SK-N-SH (cell line): Measurements from ENCODE around the gene NPC1. TPM values are rescaled to one million over a fixed set of nuclear protein-coding genes. Genes with fewer than 3 reads are reported as not detected.

Experiments used
- CTCF ChIA-PET: fragments of 300-600, 350-600 bp; formaldehyde crosslinking; extraction: SDS; loops from one replicate; lab custom pipeline; 2021; lab: Yijun Ruan, JAX
- POLR2A ChIA-PET: fragments of 350-600 bp; sonication (Branson Sonifier 250); formaldehyde crosslinking; extraction: SDS; loops from one replicate; lab custom pipeline; 2020; ENCODE audit warnings: antibody characterized with exemption, inconsistent platforms; lab: Yijun Ruan, JAX
- DNase-seq: peaks from one replicate; pipeline ENCODE4 v3.0.0; 2012
- H2AFZ ChIP-seq: fragments of 200-600 bp; sonication (generic); 2 replicates; pipeline ENCODE4 v1.8.1; 2016; ENCODE audit warnings: antibody characterized with exemption, mild to moderate bottlenecking, low read depth
- H3F3A ChIP-seq: fragments of 200-600 bp; sonication (generic); replicated peaks from 2 replicates; pipeline ENCODE3; 2016; ENCODE audit warnings: antibody characterized with exemption, mild to moderate bottlenecking; ENCODE audit not compliant: insufficient read depth
- H3K27ac ChIP-seq, 2 experiments: fragments of 200-500 bp in 1 of 2; fragments of 200-600 bp in 1 of 2; sonication (Bioruptor generic) in 1 of 2; sonication (generic), shearing (Covaris generic) in 1 of 2; 2 replicates each; pipeline versions ENCODE4 v1.5.1 to v1.6.1; 2014 to 2016; ENCODE audit warnings: low read depth in 2 of 2, inconsistent platforms in 1 of 2, low read length in 1 of 2, mild to moderate bottlenecking in 1 of 2, mixed read lengths in 1 of 2
- H3K27me3 ChIP-seq: fragments of 200-600 bp; sonication (generic), shearing (Covaris generic); 2 replicates; pipeline ENCODE4 v1.6.1; 2016; ENCODE audit warnings: mixed run types; ENCODE audit not compliant: insufficient read depth
- H3K36me3 ChIP-seq, 2 experiments: fragments of 200-500 bp in 1 of 2; fragments of 200-600 bp in 1 of 2; sonication (Bioruptor generic) in 1 of 2; sonication (generic) in 1 of 2; replicated peaks in 1 of 2; 2 replicates each; pipeline versions ENCODE3 to v1.5.1; 2014 to 2016; ENCODE audit warnings: low read length in 1 of 2, mild to moderate bottlenecking in 1 of 2; ENCODE audit not compliant: insufficient read depth in 2 of 2, control insufficient read depth in 1 of 2
- H3K4me1 ChIP-seq, 2 experiments: fragments of 200-500 bp in 1 of 2; fragments of 200-600 bp in 1 of 2; sonication (Bioruptor generic) in 1 of 2; sonication (generic), shearing (Covaris generic) in 1 of 2; 2 replicates each; pipeline versions ENCODE4 v1.5.1 to v1.6.1; 2014 to 2016; ENCODE audit warnings: low read depth in 1 of 2, low read length in 1 of 2, mixed run types in 1 of 2; ENCODE audit not compliant: insufficient read depth in 2 of 2, control insufficient read depth in 1 of 2
- H3K4me2 ChIP-seq: fragments of 200-600 bp; sonication (generic), shearing (Covaris generic); 2 replicates; pipeline ENCODE4 v1.6.1; 2017; ENCODE audit warnings: mixed run types
- H3K4me3 ChIP-seq, 2 experiments: fragments of 200-500 bp in 1 of 2; fragments of 200-600 bp in 1 of 2; sonication (Bioruptor generic) in 1 of 2; sonication (generic), shearing (Covaris generic) in 1 of 2; 2 replicates each; pipeline versions ENCODE4 v1.5.1 to v1.8.1; 2014 to 2016; ENCODE audit warnings: low read depth in 2 of 2, inconsistent platforms in 1 of 2, low read length in 1 of 2, mild to moderate bottlenecking in 1 of 2, mixed read lengths in 1 of 2, moderate library complexity in 1 of 2
- H3K79me2 ChIP-seq: fragments of 200-600 bp; sonication (generic); 2 replicates; pipeline ENCODE4 v1.8.1; 2017; ENCODE audit warnings: mild to moderate bottlenecking; ENCODE audit not compliant: insufficient read depth
- H3K9ac ChIP-seq: fragments of 200-600 bp; sonication (generic); 2 replicates; pipeline ENCODE4 v1.6.1; 2017; ENCODE audit warnings: mixed run types
- H3K9me2 ChIP-seq: fragments of 200-600 bp; sonication (generic); 2 replicates; pipeline ENCODE4 v1.6.1; 2017; ENCODE audit warnings: mixed run types
- H3K9me3 ChIP-seq: fragments of 200-600 bp; sonication (generic); 2 replicates; pipeline ENCODE4 v1.6.1; 2017; ENCODE audit warnings: mixed run types, mild to moderate bottlenecking, moderate library complexity
- H4K20me1 ChIP-seq: fragments of 200-600 bp; sonication (generic); 2 replicates; pipeline ENCODE4 v1.6.1; 2017; ENCODE audit warnings: mild to moderate bottlenecking, mixed run types; ENCODE audit not compliant: insufficient read depth
- CHD2 ChIP-seq: fragments of 150-350 bp; IDR thresholded peaks from 2 replicates; pipeline ENCODE4 v1.6.1; 2018; ENCODE audit warnings: low read length; ENCODE audit not compliant: partially characterized antibody
- CTCF ChIP-seq: fragments of 200-600 bp; sonication (generic); IDR thresholded peaks from 2 replicates; pipeline ENCODE4 v1.6.1; 2017; ENCODE audit warnings: antibody characterized with exemption, mild to moderate bottlenecking, moderate library complexity
- ELF1 ChIP-seq: IDR thresholded peaks from 2 replicates; pipeline ENCODE4 v1.4.0; 2012
- EP300 ChIP-seq, 2 experiments: IDR thresholded peaks; 2 replicates each; pipeline versions ENCODE4 v1.4.0 to v1.6.1; 2012; ENCODE audit warnings: borderline replicate concordance in 1 of 2, low read depth in 1 of 2, low read length in 1 of 2
- FOSL2 ChIP-seq: IDR thresholded peaks from 2 replicates; pipeline ENCODE4 v1.4.0; 2012; ENCODE audit warnings: low read depth, mild to moderate bottlenecking, moderate library complexity, borderline replicate concordance
- FOXJ3 ChIP-seq: sonication (generic); formaldehyde crosslinking; IDR thresholded peaks from 2 replicates; pipeline ENCODE4 v1.5.1; 2020; ENCODE audit warnings: mild to moderate bottlenecking, missing genetic modification reagents
- FOXM1 ChIP-seq: IDR thresholded peaks from 2 replicates; pipeline ENCODE4 v1.4.0; 2012; ENCODE audit warnings: low read depth, mild to moderate bottlenecking
- JUND ChIP-seq: IDR thresholded peaks from 2 replicates; pipeline ENCODE4 v1.4.0; 2012
- MAX ChIP-seq: IDR thresholded peaks from 2 replicates; pipeline ENCODE4 v1.4.0; 2012; ENCODE audit warnings: low read depth
- MEF2A ChIP-seq: IDR thresholded peaks from 2 replicates; pipeline ENCODE4 v1.4.0; 2012; ENCODE audit warnings: low read depth, borderline replicate concordance
- NRF1 ChIP-seq: IDR thresholded peaks from 2 replicates; pipeline ENCODE4 v1.6.1; 2012; ENCODE audit warnings: low read depth, mild to moderate bottlenecking, low read length
- REST ChIP-seq: IDR thresholded peaks from 2 replicates; pipeline ENCODE4 v1.6.1; 2012; ENCODE audit warnings: mild to moderate bottlenecking, low read depth, low read length, moderate library complexity
- RFX5 ChIP-seq: IDR thresholded peaks from 2 replicates; pipeline ENCODE4 v1.6.1; 2012; ENCODE audit warnings: mild to moderate bottlenecking, improper control_type of control experiment, low read length
- RXRA ChIP-seq: IDR thresholded peaks from 2 replicates; pipeline ENCODE4 v1.4.0; 2012; ENCODE audit warnings: low read depth, mild to moderate bottlenecking, borderline replicate concordance
- SMC3 ChIP-seq: IDR thresholded peaks from 2 replicates; pipeline ENCODE4 v1.6.1; 2012; ENCODE audit warnings: low read depth, low read length, improper control_type of control experiment
- TAF1 ChIP-seq: IDR thresholded peaks from 2 replicates; pipeline ENCODE4 v1.6.1; 2012; ENCODE audit warnings: low read depth, mild to moderate bottlenecking, low read length, moderate library complexity, borderline replicate concordance
- TEAD4 ChIP-seq: IDR thresholded peaks from 2 replicates; pipeline ENCODE4 v1.4.0; 2012; ENCODE audit warnings: mild to moderate bottlenecking, borderline replicate concordance; ENCODE audit not compliant: insufficient read depth
- USF1 ChIP-seq: IDR thresholded peaks from 2 replicates; pipeline ENCODE4 v1.4.0; 2012; ENCODE audit warnings: low read depth, borderline replicate concordance
- USF2 ChIP-seq: fragments of 150-350 bp; IDR thresholded peaks from 2 replicates; pipeline ENCODE4 v1.6.1; 2017; ENCODE audit warnings: antibody characterized with exemption, low read length, low read depth, borderline replicate concordance
- YY1 ChIP-seq: IDR thresholded peaks from 2 replicates; pipeline ENCODE4 v1.4.0; 2012; ENCODE audit warnings: low read depth, mild to moderate bottlenecking
- WGBS: methylation state at CpG from one replicate; pipeline ENCODE4 v1.1.6; 2017; ENCODE audit warnings: low lambda C conversion rate; 5-methylcytosine and 5-hydroxymethylcytosine counted together
- polyA plus RNA-seq, 3 experiments: library from polyadenylated mRNA; depleted of rRNA; stranded (reverse); fragments of >200 nt; gene quantifications; 2 replicates each; pipeline ENCODE4 v1.2.3, GENCODE V29; 2012

Gene NPC1
- polyA plus RNA-seq, 1 of the 3 experiments (the other 2 are of a cell fraction): 23.9 TPM

GRCh38 chr18:23550898-23551297, 35.4 kb downstream of the NPC1 start:
- Histone ChIP-seq H3K27me3 (no peaks in the 10 kb centered on the region), H3K9ac (no peak overlapping the region), H3F3A (no peaks in the 10 kb centered on the region), H3K79me2 (no peaks in the 10 kb centered on the region), H3K4me1 (no peaks in the 10 kb centered on the region), H4K20me1 (no peaks in the 10 kb centered on the region), H3K4me3 (no peak overlapping the region), H3K9me3 (no peaks in the 10 kb centered on the region), H3K27ac (no peak overlapping the region), H3K4me2 (no peak overlapping the region), H3K9me2 (no peaks in the 10 kb centered on the region), H3K36me3 (peaks cover 35 to 38% of the 10 kb centered on the region in 2 experiments), H2AFZ (no peak overlapping the region)
- CTCF ChIA-PET: interaction anchor here (1.0 to 1.6 kb wide), 2 partner anchors 35 to 37 kb away, joined by 3 to 4 read pairs; no protein-coding TSS in a partner anchor
- TF ChIP-seq CTCF: no peak
- TF ChIP-seq MEF2A: no peak
- TF ChIP-seq SMC3: no peak
- no peak for TF ChIP-seq TAF1
- TF ChIP-seq ELF1: no peak
- no peak for TF ChIP-seq REST
- POLR2A ChIA-PET: no interaction called here
- no peak for DNase-seq

GRCh38 chr18:23548719-23549118, 37.6 kb downstream of the NPC1 start:
- Histone ChIP-seq H3K9ac (no peak overlapping the region), H3K79me2 (no peaks in the 10 kb centered on the region), H3K4me1 (no peaks in the 10 kb centered on the region), H3K4me2 (no peak overlapping the region), H3K27me3 (no peaks in the 10 kb centered on the region), H4K20me1 (no peaks in the 10 kb centered on the region), H3F3A (no peaks in the 10 kb centered on the region), H2AFZ (no peak overlapping the region), H3K4me3 (no peak overlapping the region), H3K9me2 (no peaks in the 10 kb centered on the region), H3K9me3 (no peaks in the 10 kb centered on the region), H3K27ac (no peak overlapping the region), H3K36me3 (peaks cover 28 to 42% of the 10 kb centered on the region in 2 experiments)
- WGBS: 100% methylated on average over 3 of the region's 3 CpGs
- no peak for DNase-seq
- POLR2A ChIA-PET: no interaction called here
- CTCF ChIA-PET: no interaction called here
- TF ChIP-seq ELF1: no peak
- TF ChIP-seq RFX5: no peak
- no peak for TF ChIP-seq TEAD4
- TF ChIP-seq MEF2A: no peak
- TF ChIP-seq EP300 (IDR thresholded peaks at IDR 0.05; ENCODE audit: borderline replicate concordance in 1 of 2, low read depth in 1 of 2, low read length in 1 of 2): no peak
- no peak for TF ChIP-seq FOXM1
- no peak for TF ChIP-seq MAX
- no peak for TF ChIP-seq FOSL2
- TF ChIP-seq FOXJ3 (CRISPR knock-in tag): no peak
- no peak for TF ChIP-seq RXRA
- TF ChIP-seq CHD2: no peak
- no peak for TF ChIP-seq USF2
- no peak for TF ChIP-seq JUND
- no peak for TF ChIP-seq TAF1
- no peak for TF ChIP-seq USF1
- TF ChIP-seq YY1: no peak
- TF ChIP-seq NRF1: no peak
